SU-DHL-6 (cell line): ENCODE results near the gene SNN.

Experiments used
- H2AFZ ChIP-seq: fragments of 200-600 bp; sonication (generic); 2 replicates; pipeline ENCODE4 v1.6.1; 2014; ENCODE audit warnings: low read depth, mild to moderate bottlenecking, moderate library complexity, mixed read lengths, antibody characterized with exemption, low read length; ENCODE audit not compliant: severe bottlenecking
- H3F3A ChIP-seq: fragments of 200-600 bp; shearing (Covaris generic); 2 replicates; pipeline ENCODE4 v1.6.0; 2016; ENCODE audit warnings: antibody characterized with exemption, mild to moderate bottlenecking; ENCODE audit not compliant: insufficient read depth
- H3K27ac ChIP-seq: fragments of 200-600 bp; sonication (generic); 2 replicates; pipeline ENCODE4 v1.5.1; 2016; ENCODE audit warnings: low read depth, mild to moderate bottlenecking, low read length, moderate library complexity, mixed read lengths
- H3K27me3 ChIP-seq: fragments of 200-600 bp; sonication (generic), shearing (Covaris generic); 2 replicates; pipeline ENCODE4 v1.6.0; 2014; ENCODE audit warnings: mild to moderate bottlenecking, low read length
- H3K36me3 ChIP-seq: fragments of 200-600 bp; sonication (generic); 2 replicates; pipeline ENCODE4 v1.6.1; 2014; ENCODE audit warnings: mild to moderate bottlenecking, low read length, mixed read lengths
- H3K4me2 ChIP-seq: fragments of 300-600, 200-600 bp; shearing (Covaris generic), sonication (generic); 2 replicates; pipeline ENCODE4 v1.6.0; 2014; ENCODE audit warnings: low read length, low read depth, mild to moderate bottlenecking; ENCODE audit not compliant: poor library complexity, severe bottlenecking
- H3K4me3 ChIP-seq: fragments of 200-600 bp; sonication (generic); 2 replicates; pipeline ENCODE4 v1.5.1; 2014; ENCODE audit warnings: antibody characterized with exemption, low read length, mild to moderate bottlenecking, mixed read lengths; ENCODE audit not compliant: insufficient read depth, poor library complexity, severe bottlenecking
- H3K79me2 ChIP-seq: fragments of 200-600 bp; sonication (generic); 2 replicates; pipeline ENCODE4 v1.6.1; 2014; ENCODE audit warnings: mild to moderate bottlenecking, low read length, moderate library complexity; ENCODE audit not compliant: insufficient read depth
- H3K9ac ChIP-seq: fragments of 200-600 bp; sonication (generic); 2 replicates; pipeline ENCODE4 v1.7.0; 2014; ENCODE audit warnings: mild to moderate bottlenecking, low read length
- H3K9me2 ChIP-seq: fragments of 200-600 bp; sonication (generic); replicated peaks from 2 replicates; pipeline ENCODE4 v1.6.1; 2014; ENCODE audit warnings: low read length; ENCODE audit not compliant: insufficient read depth
- H3K9me3 ChIP-seq: fragments of 200-600 bp; sonication (generic); 2 replicates; pipeline ENCODE4 v1.6.1; 2014; ENCODE audit warnings: low read length, mixed read lengths; ENCODE audit not compliant: insufficient read depth
- H4K20me1 ChIP-seq: fragments of 200-600 bp; sonication (generic); 2 replicates; pipeline ENCODE4 v1.6.1; 2014; ENCODE audit warnings: low read depth, mild to moderate bottlenecking, antibody characterized with exemption, low read length, moderate library complexity, mixed read lengths
- EZH2phosphoT487 ChIP-seq: fragments of 200-600 bp; sonication (generic), shearing (Covaris generic); conservative IDR thresholded peaks from 2 replicates; pipeline ENCODE4 v1.6.1; 2018; ENCODE audit warnings: mild to moderate bottlenecking, antibody characterized with exemption, low read length, moderate library complexity, mixed read lengths
- TF ChIP-seq, protein P1 (sequence below): fragments of 200-600 bp; sonication (generic); IDR thresholded peaks from one replicate; pipeline ENCODE4 v1.5.1; 2017; ENCODE audit warnings: antibody characterized with exemption, mild to moderate bottlenecking, low read length, moderate library complexity; ENCODE audit not compliant: insufficient read depth, poor library complexity, severe bottlenecking

Gene SNN

DNA sequence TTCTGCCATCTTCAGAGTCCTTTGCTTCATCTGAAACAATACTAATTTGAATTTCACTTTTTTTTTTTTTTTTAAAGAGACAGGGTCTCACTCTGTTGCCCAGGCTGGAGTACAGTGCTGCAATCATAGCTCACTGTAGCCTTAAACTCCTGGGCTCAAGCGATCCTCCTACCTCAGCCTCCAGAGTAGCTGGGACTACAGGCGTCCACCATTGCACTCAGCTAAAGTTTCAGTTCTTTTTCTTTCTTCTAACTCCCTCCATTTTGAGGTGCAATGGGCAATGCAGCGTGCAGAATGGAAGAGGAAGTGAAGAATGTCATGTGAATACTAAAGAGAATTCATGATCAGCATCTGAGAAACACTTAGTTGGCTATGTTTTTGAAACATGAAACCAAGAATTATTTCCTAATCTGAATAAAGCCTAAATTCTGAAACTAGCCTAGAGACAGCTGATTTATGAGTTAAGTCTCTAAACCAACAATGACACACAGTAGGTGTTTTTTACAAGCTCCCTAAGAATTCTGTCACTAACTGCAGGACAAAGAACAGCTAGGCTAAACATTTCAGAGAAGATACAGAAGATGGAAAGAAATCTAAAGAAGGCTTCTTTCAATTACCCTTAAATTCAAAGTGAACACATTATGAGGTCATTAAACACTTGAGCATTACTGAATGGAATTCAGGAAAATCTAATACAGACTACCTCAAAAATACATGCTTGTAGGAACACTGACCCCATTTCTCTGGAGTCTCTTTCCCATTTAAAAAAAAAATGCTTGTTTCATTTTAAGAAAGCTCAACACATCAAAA lies 21.0 kb downstream of the SNN start:
- no peaks in the 10 kb centered on the region for H3K27me3 ChIP-seq
- peak overlapping the region; percentile 54 for H3K4me2 ChIP-seq
- H4K20me1 ChIP-seq = no peaks in the 10 kb centered on the region
- peaks cover 20% of the 10 kb centered on the region for H3K36me3 ChIP-seq
- H3F3A ChIP-seq = peaks cover 40% of the 10 kb centered on the region
- H3K9me3 ChIP-seq = no peaks in the 10 kb centered on the region
- TF ChIP-seq, protein P1, sequence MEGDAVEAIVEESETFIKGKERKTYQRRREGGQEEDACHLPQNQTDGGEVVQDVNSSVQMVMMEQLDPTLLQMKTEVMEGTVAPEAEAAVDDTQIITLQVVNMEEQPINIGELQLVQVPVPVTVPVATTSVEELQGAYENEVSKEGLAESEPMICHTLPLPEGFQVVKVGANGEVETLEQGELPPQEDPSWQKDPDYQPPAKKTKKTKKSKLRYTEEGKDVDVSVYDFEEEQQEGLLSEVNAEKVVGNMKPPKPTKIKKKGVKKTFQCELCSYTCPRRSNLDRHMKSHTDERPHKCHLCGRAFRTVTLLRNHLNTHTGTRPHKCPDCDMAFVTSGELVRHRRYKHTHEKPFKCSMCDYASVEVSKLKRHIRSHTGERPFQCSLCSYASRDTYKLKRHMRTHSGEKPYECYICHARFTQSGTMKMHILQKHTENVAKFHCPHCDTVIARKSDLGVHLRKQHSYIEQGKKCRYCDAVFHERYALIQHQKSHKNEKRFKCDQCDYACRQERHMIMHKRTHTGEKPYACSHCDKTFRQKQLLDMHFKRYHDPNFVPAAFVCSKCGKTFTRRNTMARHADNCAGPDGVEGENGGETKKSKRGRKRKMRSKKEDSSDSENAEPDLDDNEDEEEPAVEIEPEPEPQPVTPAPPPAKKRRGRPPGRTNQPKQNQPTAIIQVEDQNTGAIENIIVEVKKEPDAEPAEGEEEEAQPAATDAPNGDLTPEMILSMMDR = no peak
- no peak for TF ChIP-seq EZH2phosphoT487
- H3K79me2 ChIP-seq = no peaks in the 10 kb centered on the region
- no peak overlapping the region for H3K4me3 ChIP-seq
- no peak overlapping the region for H2AFZ ChIP-seq
- H3K27ac ChIP-seq = peak overlapping the region; percentile 88
- H3K9ac ChIP-seq = peak overlapping the region; percentile 21
- H3K9me2 ChIP-seq = no peaks in the 10 kb centered on the region

DNA sequence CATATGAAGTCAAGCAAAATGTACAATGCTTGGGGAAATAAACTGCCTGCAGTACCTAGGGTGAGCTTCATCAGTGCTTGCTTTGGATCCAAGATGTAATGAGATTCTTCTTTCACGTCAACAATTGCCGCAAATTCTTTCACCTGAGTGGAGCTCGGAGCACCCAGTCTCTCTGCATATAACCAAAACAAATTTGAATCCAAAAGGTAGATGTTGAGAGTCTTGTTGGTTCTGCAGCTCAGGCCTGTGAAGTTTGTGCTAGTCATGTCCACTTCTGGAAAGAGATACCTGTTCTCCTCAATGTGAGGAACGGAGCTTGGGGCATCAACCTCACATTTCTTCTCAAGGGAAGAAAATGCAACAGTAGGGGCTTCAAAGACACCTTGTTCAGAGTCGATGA lies 23.0 kb downstream of the SNN start:
- Histone ChIP-seq H3K4me2 (no peak overlapping the region), H3F3A (peaks cover 46% of the 10 kb centered on the region), H3K9me3 (no peaks in the 10 kb centered on the region), H2AFZ (no peak overlapping the region), H3K79me2 (no peaks in the 10 kb centered on the region), H4K20me1 (no peaks in the 10 kb centered on the region), H3K9me2 (no peaks in the 10 kb centered on the region), H3K27me3 (no peaks in the 10 kb centered on the region), H3K36me3 (peaks cover 27% of the 10 kb centered on the region), H3K4me3 (no peak overlapping the region), H3K9ac (no peak overlapping the region), H3K27ac (no peak overlapping the region)
- no peak for TF ChIP-seq EZH2phosphoT487
- TF ChIP-seq, protein P1 = no peak

DNA sequence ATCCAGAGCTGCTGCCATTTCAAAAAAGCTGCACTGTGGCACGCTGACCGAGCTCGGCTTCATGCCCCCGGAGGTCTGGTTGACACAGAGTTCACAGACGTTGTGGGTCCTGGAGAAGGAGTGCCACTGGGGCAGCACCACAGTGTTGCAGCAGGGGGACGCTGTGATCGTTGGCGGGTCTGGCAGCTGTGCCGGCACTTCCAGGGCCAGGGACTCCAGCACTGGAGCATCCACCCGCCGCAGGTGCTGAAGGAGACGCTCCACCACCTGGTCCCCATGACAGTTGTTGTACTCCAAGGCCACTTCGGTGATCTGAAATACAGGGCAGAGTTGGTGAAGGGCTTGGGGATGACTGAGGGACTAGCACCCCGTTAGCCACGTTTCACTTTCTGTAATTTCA lies 23.5 kb downstream of the SNN start:
- H3K9me2 ChIP-seq = no peaks in the 10 kb centered on the region
- no peak for TF ChIP-seq EZH2phosphoT487
- TF ChIP-seq, protein P1 = no peak
- no peaks in the 10 kb centered on the region for H3K79me2 ChIP-seq
- H3K9me3 ChIP-seq = no peaks in the 10 kb centered on the region
- H3F3A ChIP-seq = peaks cover 45% of the 10 kb centered on the region
- H3K36me3 ChIP-seq = peaks cover 27% of the 10 kb centered on the region
- H3K27me3 ChIP-seq = no peaks in the 10 kb centered on the region
- no peak overlapping the region for H3K9ac ChIP-seq
- no peak overlapping the region for H3K4me2 ChIP-seq
- H4K20me1 ChIP-seq = no peaks in the 10 kb centered on the region
- no peak overlapping the region for H2AFZ ChIP-seq
- H3K4me3 ChIP-seq = no peak overlapping the region
- no peak overlapping the region for H3K27ac ChIP-seq
